Activated CD4-positive, alpha-beta T cell treated with anti-CD3 and anti-CD28 coated beads, Interleukin-2, amount 50 U/mL, for 4 hours (primary cell): Measurements from ENCODE around the gene CPZ.

Experiments
- DNase-seq, 2 experiments: peaks; one replicate each; pipeline ENCODE4 v3.0.0-alpha.2; 2020

The CPZ gene

GRCh38 chr4:8596891-8597290 lies 4.3 kb downstream of the CPZ start:
- no peak for DNase-seq

GRCh38 chr4:8597319-8597718 lies 4.8 kb downstream of the CPZ start:
- no peak for DNase-seq

GRCh38 chr4:8597791-8598190 lies 5.2 kb downstream of the CPZ start:
- DNase-seq: no peak

- no peak for DNase-seq
These were observed 6.0 kb downstream of the CPZ start for GRCh38 chr4:8598391-8599090.

- DNase-seq: no peak
These were observed 6.5 kb downstream of the CPZ start for GRCh38 chr4:8599091-8599460.

- no peak for DNase-seq
These were observed 7.1 kb downstream of the CPZ start for GRCh38 chr4:8599657-8600056.

GRCh38 chr4:8600266-8600665 lies 7.7 kb downstream of the CPZ start:
- DNase-seq: no peak

- DNase-seq: no peak
These were observed 8.1 kb downstream of the CPZ start for GRCh38 chr4:8600686-8601085.

- DNase-seq: no peak
These were observed 8.5 kb downstream of the CPZ start for GRCh38 chr4:8601086-8601485.

GRCh38 chr4:8601556-8601955 lies 9.0 kb downstream of the CPZ start:
- no peak for DNase-seq

- DNase-seq: no peak
These were observed 10.3 kb downstream of the CPZ start for GRCh38 chr4:8602686-8603430.

- DNase-seq: no peak
These were observed 11.4 kb downstream of the CPZ start for GRCh38 chr4:8603931-8604330.

- no peak for DNase-seq
These were observed 12.7 kb downstream of the CPZ start for GRCh38 chr4:8605289-8605688.

- no peak for DNase-seq
These were observed 13.9 kb downstream of the CPZ start for GRCh38 chr4:8606476-8606875.

GRCh38 chr4:8606966-8607365 lies 14.4 kb downstream of the CPZ start:
- no peak for DNase-seq

- peak; percentile 2 to 24 for DNase-seq
These were observed 15.3 kb downstream of the CPZ start for GRCh38 chr4:8607603-8608481.

GRCh38 chr4:8608714-8609391 lies 16.3 kb downstream of the CPZ start:
- DNase-seq: no peak

GRCh38 chr4:8609406-8609805 lies 16.8 kb downstream of the CPZ start:
- DNase-seq: no peak

- DNase-seq: no peak
These were observed 17.3 kb downstream of the CPZ start for GRCh38 chr4:8609824-8610350.

GRCh38 chr4:8610858-8611616 lies 18.5 kb downstream of the CPZ start:
- no peak for DNase-seq

GRCh38 chr4:8612646-8613045 lies 20.1 kb downstream of the CPZ start:
- no peak for DNase-seq
